A549 (cell line): ENCODE results near the gene TNS1. TPM values are rescaled to one million over a fixed set of nuclear protein-coding genes. Genes with fewer than 3 reads are reported as not detected.
A peak's percentile ranks its signal among the peaks of the same experiment; 100 is the strongest.

Experiments used
- ATAC-seq, 2 experiments: fragments of 200-7000 bp in 1 of 2; fragments of >200 bp in 1 of 2; cut with Nextera tagmentation in 1 of 2; cut with Tn5 transposase in 1 of 2; 3 replicates each; pipeline versions ENCODE4 v1.8.0 to v1.9.1; 2018 to 2020; ENCODE audit warnings: mild to moderate bottlenecking in 1 of 2, moderate library complexity in 1 of 2
- CTCF ChIA-PET: fragments of 300-600 bp; sonication (Branson Sonifier 250); formaldehyde crosslinking; extraction: SDS; loops from one replicate; lab custom pipeline; 2021; ENCODE audit warnings: antibody characterized with exemption, inconsistent platforms; lab: Yijun Ruan, JAX
- POLR2A ChIA-PET: fragments of 350-600 bp; formaldehyde crosslinking; extraction: SDS; loops from one replicate; lab custom pipeline; 2021; ENCODE audit warnings: antibody characterized with exemption, inconsistent platforms; lab: Yijun Ruan, JAX
- DNase-seq, 2 experiments: peaks; one replicate each; pipeline versions ENCODE4 v3.0.0 to v3.0.0-alpha.2; 2011 to 2016; ENCODE audit warnings: low read depth in 1 of 2, low spot score in 1 of 2
- FAIRE-seq: peaks from 2 replicates; lab custom pipeline; 2011; peaks lifted over from hg19 to GRCh38; lab: Jason Lieb, UNC
- H3K27ac ChIP-seq, 2 experiments: fragments of >200 bp; sonication (Bioruptor Twin); formaldehyde crosslinking; 3 replicates each; pipeline ENCODE4 v1.5.1; 2016 to 2017
- H3K4me1 ChIP-seq: fragments of >200 bp; sonication (Bioruptor Twin); formaldehyde crosslinking; 3 replicates; pipeline ENCODE4 v1.6.1; 2016
- H3K4me2 ChIP-seq: fragments of >200 bp; sonication (Bioruptor Twin); formaldehyde crosslinking; 3 replicates; pipeline ENCODE4 v1.6.1; 2016
- H3K4me3 ChIP-seq: fragments of >200 bp; sonication (Bioruptor Twin); formaldehyde crosslinking; 3 replicates; pipeline ENCODE4 v1.5.1; 2016
- H3K9me3 ChIP-seq: fragments of >200 bp; sonication (Bioruptor Twin); formaldehyde crosslinking; 3 replicates; pipeline ENCODE4 v1.6.1; 2016
- BHLHE40 ChIP-seq: IDR thresholded peaks from 2 replicates; pipeline ENCODE4 v1.6.1; 2012; ENCODE audit warnings: low read depth, low read length, inconsistent platforms
- CTCF ChIP-seq: fragments of >200 bp; sonication (Bioruptor Twin); formaldehyde crosslinking; IDR thresholded peaks from 3 replicates; pipeline ENCODE4 v1.5.1; 2016
- EHMT2 ChIP-seq: fragments of 200-600 bp; sonication (generic); IDR thresholded peaks from 2 replicates; pipeline ENCODE4 v1.6.1; 2016; ENCODE audit warnings: antibody characterized with exemption, low read depth, mild to moderate bottlenecking, moderate library complexity
- FOSL2 ChIP-seq, 2 experiments: fragments of 450-650 bp in 1 of 2; fragments of >200 bp in 1 of 2; sonication (Bioruptor Twin) in 1 of 2; formaldehyde crosslinking; IDR thresholded peaks; 2 replicates each; pipeline versions ENCODE4 v1.5.0 to v1.6.1; 2016 to 2020; ENCODE audit warnings: mild to moderate bottlenecking in 1 of 2, moderate library complexity in 1 of 2
- HDAC2 ChIP-seq: fragments of 200-600 bp; sonication (generic); IDR thresholded peaks from 2 replicates; pipeline ENCODE4 v1.6.1; 2016
- HOXA7 ChIP-seq: fragments of 250-450 bp; sonication (Bioruptor Pico); IDR thresholded peaks from 2 replicates; pipeline ENCODE4 v1.5.0; 2020; ENCODE audit warnings: mild to moderate bottlenecking, moderate library complexity
- MAFK ChIP-seq: fragments of 450-650 bp; IDR thresholded peaks from 2 replicates; pipeline ENCODE4 v1.6.1; 2014; ENCODE audit not compliant: partially characterized antibody
- MYC ChIP-seq: IDR thresholded peaks from 2 replicates; pipeline ENCODE4 v1.6.1; 2012; ENCODE audit warnings: mild to moderate bottlenecking, inconsistent platforms, low read length, improper control_type of control experiment, borderline replicate concordance
- PHF8 ChIP-seq: fragments of 200-600 bp; sonication (generic); IDR thresholded peaks from 2 replicates; pipeline ENCODE4 v1.6.1; 2016; ENCODE audit warnings: low read depth, mild to moderate bottlenecking, antibody characterized with exemption, moderate library complexity, borderline replicate concordance
- RAD21 ChIP-seq, 2 experiments: fragments of >200 bp in 1 of 2; sonication (Bioruptor Twin) in 1 of 2; formaldehyde crosslinking in 1 of 2; IDR thresholded peaks in 1 of 2; conservative IDR thresholded peaks in 1 of 2; 2 replicates in 1 of 2; 3 replicates in 1 of 2; pipeline ENCODE4 v1.6.1; 2012 to 2018; ENCODE audit warnings: inconsistent platforms in 1 of 2
- RARB ChIP-seq: fragments of 250-450 bp; sonication (Bioruptor Pico); IDR thresholded peaks from 2 replicates; pipeline ENCODE4 v1.8.0; 2021; ENCODE audit warnings: mild to moderate bottlenecking, moderate library complexity
- SMC3 ChIP-seq: fragments of >200 bp; sonication (Bioruptor Twin); formaldehyde crosslinking; IDR thresholded peaks from 3 replicates; pipeline ENCODE4 v1.6.1; 2018; ENCODE audit warnings: inconsistent platforms
- ZC3H11A ChIP-seq: fragments of 450-650 bp; IDR thresholded peaks from 2 replicates; pipeline ENCODE4 v1.6.1; 2014; ENCODE audit warnings: antibody characterized with exemption, mild to moderate bottlenecking
- WGBS: methylation state at CpG from one replicate; pipeline ENCODE4 v1.1.6; 2017; ENCODE audit errors: missing lambda C conversion rate; 5-methylcytosine and 5-hydroxymethylcytosine counted together
- polyA plus RNA-seq, 4 experiments: library from polyadenylated mRNA; depleted of rRNA in 3 of 4; stranded (reverse); fragments of >200 nt; fragmentation: RNase III in 1 of 4; extraction: RNeasy Plus Mini Kit Qiagen cat#74134 plus additional on column Dnase treatment in 1 of 4; gene quantifications; 2 replicates in 3 of 4; 3 replicates in 1 of 4; pipeline ENCODE4 v1.2.3, GENCODE V29; 2011 to 2017

The TNS1 gene
- polyA plus RNA-seq, 2 of the 4 experiments (the other 2 are of a cell fraction) = 4.9 to 10.6 TPM

DNA sequence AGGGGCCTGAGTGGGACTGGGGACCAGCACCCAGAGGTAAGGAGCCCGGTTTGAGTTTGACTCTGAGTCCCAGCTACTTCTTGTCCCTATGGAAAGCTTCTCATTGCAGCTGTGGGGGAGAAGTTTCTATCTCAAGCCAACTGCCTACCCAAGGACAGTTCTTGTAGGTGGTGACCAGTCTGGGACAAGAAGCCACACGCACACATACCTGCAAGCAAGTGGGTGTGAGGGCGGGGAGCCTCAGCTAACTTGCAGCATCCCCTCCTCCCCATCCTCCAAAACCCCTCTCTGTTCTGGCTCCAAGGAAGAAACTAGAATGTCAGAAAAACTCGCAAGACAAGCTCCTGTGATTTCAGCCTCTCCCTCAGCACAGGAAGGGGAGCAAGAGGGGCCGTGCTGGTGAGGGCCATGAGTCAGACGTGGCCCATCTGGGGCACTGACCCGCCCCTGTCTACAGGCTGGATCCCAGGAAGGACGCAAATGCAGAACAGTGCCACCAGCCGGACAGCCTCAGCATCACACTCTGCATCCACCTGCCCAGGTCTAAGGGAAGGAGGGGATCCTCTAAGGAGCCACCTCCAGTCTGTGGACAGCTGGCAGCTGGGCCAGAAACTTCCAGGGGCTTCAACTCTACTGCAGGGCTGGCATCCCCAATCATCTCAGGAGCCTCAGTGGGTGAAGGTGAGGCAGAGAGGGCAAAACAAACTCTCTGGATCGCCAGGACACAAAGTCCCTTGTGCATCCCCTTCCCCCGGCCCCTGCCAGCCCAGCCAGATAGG, 103.4 kb downstream of the TNS1 start:
- Histone ChIP-seq H3K4me3 (no peak overlapping the region), H3K27ac (peak overlapping the region; percentile 86 to 89), H3K4me1 (peaks cover 56% of the 10 kb centered on the region), H3K9me3 (peaks cover 3% of the 10 kb centered on the region; the same call in 1 of the 3 replicates), H3K4me2 (peak overlapping the region; percentile 74)
- no peak for FAIRE-seq
- 56% methylated on average over 8 of the region's 11 CpGs for WGBS
- ATAC-seq = peak; percentile 63 to 81
- no peak for TF ChIP-seq EHMT2
- TF ChIP-seq MYC = peak; percentile 47; the same call in 1 of the 2 replicates
- no peak for TF ChIP-seq MAFK
- TF ChIP-seq HOXA7 (CRISPR knock-in tag) = no peak
- peak; percentile 32 to 43; a peak in 4 of 5 replicates for TF ChIP-seq RAD21 (conservative IDR thresholded peaks at IDR 0.05 in 1 of 2, IDR thresholded peaks at IDR 0.05 in 1 of 2)
- TF ChIP-seq CTCF = peak; percentile 63
- TF ChIP-seq FOSL2 (IDR thresholded peaks at IDR 0.05) = no peak
- peak; percentile 64 for TF ChIP-seq FOSL2 (CRISPR knock-in tag; IDR thresholded peaks at IDR 0.05)
- TF ChIP-seq PHF8 = no peak
- peak; percentile 37 for TF ChIP-seq SMC3
- CTCF ChIA-PET = interaction anchor here (0.7 to 8.4 kb wide), 32 partner anchors 11 to 133 kb away, joined by 3 to 99 read pairs (median 4); no protein-coding TSS in a partner anchor
- DNase-seq = peak; percentile 77 to 86
- POLR2A ChIA-PET = no interaction called here

DNA sequence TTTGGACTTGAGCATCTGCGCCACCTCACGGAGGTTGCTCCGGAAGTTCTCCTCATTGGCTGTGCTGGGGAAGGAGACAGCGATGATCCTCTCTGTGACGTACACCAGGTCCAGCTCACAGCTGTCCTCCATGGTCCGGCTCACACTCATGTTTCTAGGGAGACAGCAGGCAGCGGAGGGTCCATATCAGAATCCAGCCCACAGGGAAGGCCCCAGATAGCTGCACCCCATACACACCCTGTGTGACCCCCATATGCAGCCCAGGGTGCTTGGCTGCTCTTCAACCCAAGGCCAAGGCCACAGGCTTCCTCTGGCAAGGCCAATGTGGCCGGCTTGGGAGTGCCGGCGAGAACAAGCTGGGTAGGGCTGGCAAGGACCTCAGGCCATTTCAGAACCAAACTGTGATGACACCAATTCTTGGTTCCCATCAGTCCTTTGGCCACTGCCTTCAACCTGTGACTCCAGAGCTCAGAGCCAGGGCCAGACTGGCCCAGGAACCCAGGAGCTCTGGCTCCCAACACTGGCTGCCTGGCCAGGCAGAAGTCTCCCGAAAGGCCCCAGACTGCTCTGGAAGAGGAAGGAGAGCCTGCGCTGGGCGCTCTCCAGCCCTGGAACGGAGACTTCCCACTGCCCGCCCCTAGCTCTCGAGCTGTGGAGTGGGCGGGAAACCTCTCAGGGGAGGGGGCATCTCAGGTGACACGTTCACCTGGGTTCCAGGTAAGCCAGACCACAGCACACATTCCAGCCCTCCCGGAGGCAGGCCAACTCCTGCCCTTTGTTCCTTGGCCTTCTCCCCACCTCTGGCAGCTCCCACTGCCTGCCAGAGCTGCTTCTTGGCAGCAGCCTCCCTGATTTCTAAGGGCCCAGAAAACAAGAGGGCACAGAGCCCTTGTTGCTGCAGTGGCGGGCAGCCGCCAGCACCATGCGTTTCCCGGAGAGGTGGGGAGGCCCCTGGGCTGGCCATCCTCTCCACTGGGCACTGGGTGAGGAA, 104.7 kb downstream of the TNS1 start:
- DNase-seq = no peak
- FAIRE-seq = no peak
- ChIA-PET CTCF (interaction anchor here (1.0 to 8.4 kb wide), 14 partner anchors 11 to 113 kb away, joined by 3 to 99 read pairs (median 8); no protein-coding TSS in a partner anchor), POLR2A (no interaction called here)
- Histone ChIP-seq H3K9me3 (no peaks in the 10 kb centered on the region; the same call in 2 of the 3 replicates), H3K4me1 (peaks cover 43% of the 10 kb centered on the region), H3K27ac (peak overlapping the region in 1 of 2 experiments; percentile 89; a peak in 2 of 6 replicates), H3K4me3 (no peak overlapping the region), H3K4me2 (no peak overlapping the region)
- TF ChIP-seq MAFK (no peak), RARB (CRISPR knock-in tag) (no peak), BHLHE40 (no peak), CTCF (no peak), ZC3H11A (no peak), HOXA7 (CRISPR knock-in tag) (no peak), HDAC2 (no peak), FOSL2 (IDR thresholded peaks at IDR 0.05) (no peak), FOSL2 (CRISPR knock-in tag; IDR thresholded peaks at IDR 0.05) (no peak), RAD21 (conservative IDR thresholded peaks at IDR 0.05 in 1 of 2, IDR thresholded peaks at IDR 0.05 in 1 of 2) (no peak), PHF8 (no peak)
- 86% methylated on average over 15 of the region's 23 CpGs for WGBS
- ATAC-seq = no peak
